ENCODE measurements around the gene RYR3.
"Not testable (repeated sequence)": the region's sequence is repeated elsewhere in the genome, so short reads cannot be mapped to it uniquely, and the experiment has no call there.

Gene RYR3

GRCh38 chr15:33598382-33598781 lies 287.6 kb downstream of the RYR3 start:
- DNase-seq = not testable (repeated sequence)

GRCh38 chr15:33600212-33600611 lies 289.4 kb downstream of the RYR3 start:
- no peak for DNase-seq

GRCh38 chr15:33601461-33601860 lies 290.7 kb downstream of the RYR3 start:
- DNase-seq = no peak

GRCh38 chr15:33608714-33609113 lies 297.9 kb downstream of the RYR3 start:
- DNase-seq = no peak

GRCh38 chr15:33612721-33613304 lies 302.0 kb downstream of the RYR3 start:
- no peak for DNase-seq

- DNase-seq = no peak
These were observed 305.7 kb downstream of the RYR3 start for GRCh38 chr15:33616475-33616874.

- DNase-seq = no peak
These were observed 307.6 kb downstream of the RYR3 start for GRCh38 chr15:33618350-33618749.

GRCh38 chr15:33621141-33621540 lies 310.4 kb downstream of the RYR3 start:
- DNase-seq = no peak

- DNase-seq = no peak
These were observed 312.2 kb downstream of the RYR3 start for GRCh38 chr15:33623010-33623409.

- DNase-seq = no peak
These were observed 313.7 kb downstream of the RYR3 start for GRCh38 chr15:33624439-33624838.

- DNase-seq = no peak
These were observed 318.9 kb downstream of the RYR3 start for GRCh38 chr15:33629647-33630046.

GRCh38 chr15:33636234-33636633 lies 325.5 kb downstream of the RYR3 start:
- DNase-seq = no peak

GRCh38 chr15:33636958-33637357 lies 326.2 kb downstream of the RYR3 start:
- DNase-seq = no peak

GRCh38 chr15:33638453-33638852 lies 327.7 kb downstream of the RYR3 start:
- DNase-seq = no peak

- no peak for DNase-seq
These were observed 328.3 kb downstream of the RYR3 start for GRCh38 chr15:33639051-33639450.

- DNase-seq = no peak
These were observed 328.7 kb downstream of the RYR3 start for GRCh38 chr15:33639456-33639855.

- no peak for DNase-seq
These were observed 329.2 kb downstream of the RYR3 start for GRCh38 chr15:33639978-33640377.

GRCh38 chr15:33641069-33641468 lies 330.3 kb downstream of the RYR3 start:
- no peak for DNase-seq

GRCh38 chr15:33644304-33644703 lies 333.5 kb downstream of the RYR3 start:
- DNase-seq = no peak

GRCh38 chr15:33646744-33647143 lies 336.0 kb downstream of the RYR3 start:
- no peak for DNase-seq

- no peak for DNase-seq
These were observed 338.6 kb downstream of the RYR3 start for GRCh38 chr15:33649217-33649933.

- no peak for DNase-seq
These were observed 344.1 kb downstream of the RYR3 start for GRCh38 chr15:33654860-33655259.

GRCh38 chr15:33655488-33655887 lies 344.7 kb downstream of the RYR3 start:
- DNase-seq = no peak

- DNase-seq = no peak
These were observed 345.4 kb downstream of the RYR3 start for GRCh38 chr15:33656168-33656567.

GRCh38 chr15:33660151-33660550 lies 349.4 kb downstream of the RYR3 start:
- no peak for DNase-seq

Measured in stimulated activated CD4-positive, alpha-beta T cell treated with anti-CD3 and anti-CD28 coated beads, Interleukin-4, amount 100 ng/mL, for 4 hours (primary cell).